Measurements from ENCODE around the gene ACOT13. TPM values are rescaled to one million over a fixed set of nuclear protein-coding genes. Genes with fewer than 3 reads are reported as not detected.
"Not testable (repeated sequence)": the region's sequence is repeated elsewhere in the genome, so short reads cannot be mapped to it uniquely, and the experiment has no call there.

Gene ACOT13
- total and polyA plus RNA-seq, 4 experiments from 2014 or later = 11.1 to 19.3 (median 14.9) TPM

GRCh38 chr6:24692003-24692402, 25.1 kb downstream of the ACOT13 start:
- ChIA-PET CTCF (ENCODE audit: partially characterized antibody) (interaction anchor here (0.7 to 3.1 kb wide), 3 partner anchors 15 to 112 kb away, joined by 3 to 25 read pairs (median 3); no protein-coding TSS in a partner anchor), POLR2A (ENCODE audit: partially characterized antibody) (interaction anchor here (1.2 kb wide), 1 partner anchor 25 kb away, joined by 3 read pairs; the partner anchor contains the start of genes ACOT13 and TDP2)
- Histone ChIP-seq H3K4me1 (ENCODE audit: insufficient read depth, low read length) (no peaks in the 10 kb centered on the region), H3K27ac (ENCODE audit: low read depth, low read length) (no peak overlapping the region), H3K36me3 (ENCODE audit: insufficient read depth, low read length) (no peaks in the 10 kb centered on the region), H3K9me3 (ENCODE audit: control insufficient read depth in 1 of 2, low read length in 2 of 2) (no peaks in the 10 kb centered on the region), H3K27me3 (ENCODE audit: insufficient read depth, low read length) (no peaks in the 10 kb centered on the region), H3K4me3 (ENCODE audit: low read length in 2 of 2) (no peak overlapping the region)
- H3K27ac Mint-ChIP-seq = peak overlapping the region in 1 of 7 donors; percentile 47
- DNase-seq = no peak
- no peaks in the 10 kb centered on the region for H3K27me3 Mint-ChIP-seq
- no peaks in the 10 kb centered on the region for H3K9me3 Mint-ChIP-seq
- peaks cover 4 to 10% (median 7%) of the 10 kb centered on the region in 4 donors for H3K4me1 Mint-ChIP-seq
- intact Hi-C loops (cut with micrococcal nuclease) = loop anchor here (10.0 kb wide), 1 partner anchor 197 kb away; the partner anchor contains the start of gene ALDH5A1
- H3K4me3 Mint-ChIP-seq = no peak overlapping the region
- H3K36me3 Mint-ChIP-seq = peaks cover 3 to 5% of the 10 kb centered on the region in 2 donors

DNA sequence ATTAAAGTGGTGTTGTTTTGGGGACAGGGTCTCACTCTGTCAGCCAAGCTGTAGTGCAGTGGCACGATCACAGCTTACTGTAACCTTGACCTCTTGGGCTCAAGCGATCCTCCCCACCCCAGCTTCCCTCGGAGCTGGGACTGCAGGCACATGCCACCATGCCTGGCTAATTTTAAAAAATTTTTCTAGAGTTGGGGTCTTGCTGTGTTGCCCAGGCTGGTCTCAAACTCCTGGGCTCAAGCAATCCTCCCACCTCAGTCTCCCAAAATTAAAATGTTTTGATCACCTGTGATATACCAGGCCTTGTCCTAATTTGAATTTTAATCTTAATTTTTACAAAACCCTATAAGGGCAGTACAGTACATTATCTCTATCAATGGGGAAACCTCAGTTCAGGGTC, 25.5 kb downstream of the ACOT13 start:
- no peak for DNase-seq
- Histone ChIP-seq H3K36me3 (ENCODE audit: insufficient read depth, low read length) (no peaks in the 10 kb centered on the region), H3K4me3 (ENCODE audit: low read length in 2 of 2) (no peak overlapping the region), H3K9me3 (ENCODE audit: control insufficient read depth in 1 of 2, low read length in 2 of 2) (no peaks in the 10 kb centered on the region), H3K27ac (ENCODE audit: low read depth, low read length) (no peak overlapping the region), H3K27me3 (ENCODE audit: insufficient read depth, low read length) (no peaks in the 10 kb centered on the region), H3K4me1 (ENCODE audit: insufficient read depth, low read length) (no peaks in the 10 kb centered on the region)
- POLR2A ChIA-PET (ENCODE audit: partially characterized antibody) = interaction anchor here (1.2 kb wide), 1 partner anchor 26 kb away, joined by 3 read pairs; the partner anchor contains the start of genes ACOT13 and TDP2
- no peak overlapping the region for H3K27ac Mint-ChIP-seq
- no peak overlapping the region for H3K4me3 Mint-ChIP-seq
- H3K36me3 Mint-ChIP-seq = peaks cover under 1 to 2% of the 10 kb centered on the region in 2 donors
- H3K9me3 Mint-ChIP-seq = no peaks in the 10 kb centered on the region
- intact Hi-C loops (cut with micrococcal nuclease) = loop anchor here (10.0 kb wide), 1 partner anchor 198 kb away; the partner anchor contains the start of gene ALDH5A1
- no peaks in the 10 kb centered on the region for H3K27me3 Mint-ChIP-seq
- H3K4me1 Mint-ChIP-seq = peaks cover 4 to 10% (median 7%) of the 10 kb centered on the region in 4 donors
- CTCF ChIA-PET (ENCODE audit: partially characterized antibody) = interaction anchor here (1.7 to 3.1 kb wide), 2 partner anchors 15 to 110 kb away, joined by 3 to 25 read pairs; no protein-coding TSS in a partner anchor

GRCh38 chr6:24692848-24693592, 26.1 kb downstream of the ACOT13 start:
- POLR2A ChIA-PET (ENCODE audit: partially characterized antibody) = no interaction called here
- Histone ChIP-seq H3K36me3 (ENCODE audit: insufficient read depth, low read length) (no peaks in the 10 kb centered on the region), H3K9me3 (ENCODE audit: control insufficient read depth in 1 of 2, low read length in 2 of 2) (no peaks in the 10 kb centered on the region), H3K4me3 (ENCODE audit: low read length in 2 of 2) (no peak overlapping the region), H3K27ac (ENCODE audit: low read depth, low read length) (no peak overlapping the region), H3K4me1 (ENCODE audit: insufficient read depth, low read length) (no peaks in the 10 kb centered on the region), H3K27me3 (ENCODE audit: insufficient read depth, low read length) (no peaks in the 10 kb centered on the region)
- H3K4me1 Mint-ChIP-seq = peaks cover 4 to 10% (median 7%) of the 10 kb centered on the region in 4 donors
- H3K36me3 Mint-ChIP-seq = no peaks in the 10 kb centered on the region
- no peaks in the 10 kb centered on the region for H3K9me3 Mint-ChIP-seq
- no peak overlapping the region for H3K27ac Mint-ChIP-seq
- intact Hi-C loops (cut with micrococcal nuclease) = loop anchor here (10.0 kb wide), 1 partner anchor 198 kb away; the partner anchor contains the start of gene ALDH5A1
- no peaks in the 10 kb centered on the region for H3K27me3 Mint-ChIP-seq
- DNase-seq = no peak
- CTCF ChIA-PET (ENCODE audit: partially characterized antibody) = interaction anchor here (1.7 to 3.1 kb wide), 2 partner anchors 16 to 110 kb away, joined by 3 to 25 read pairs; no protein-coding TSS in a partner anchor
- H3K4me3 Mint-ChIP-seq = no peak overlapping the region

- Mint-ChIP-seq H3K9me3 (no peaks in the 10 kb centered on the region), H3K4me1 (peaks cover 4 to 10% (median 7%) of the 10 kb centered on the region in 4 donors), H3K27me3 (no peaks in the 10 kb centered on the region), H3K27ac (peak overlapping the region in 1 of 7 donors; percentile 41), H3K4me3 (no peak overlapping the region), H3K36me3 (peaks cover 0 to 3% of the 10 kb centered on the region in 2 donors)
- Histone ChIP-seq H3K27ac (ENCODE audit: low read depth, low read length) (no peak overlapping the region), H3K27me3 (ENCODE audit: insufficient read depth, low read length) (no peaks in the 10 kb centered on the region), H3K4me1 (ENCODE audit: insufficient read depth, low read length) (no peaks in the 10 kb centered on the region), H3K9me3 (ENCODE audit: control insufficient read depth in 1 of 2, low read length in 2 of 2) (no peaks in the 10 kb centered on the region), H3K36me3 (ENCODE audit: insufficient read depth, low read length) (no peaks in the 10 kb centered on the region), H3K4me3 (ENCODE audit: low read length in 2 of 2) (no peak overlapping the region)
- intact Hi-C loops (cut with micrococcal nuclease) = loop anchor here (10.0 kb wide), 1 partner anchor 199 kb away; the partner anchor contains the start of gene ALDH5A1
- CTCF ChIA-PET (ENCODE audit: partially characterized antibody) = interaction anchor here (1.0 to 13.2 kb wide), 3 partner anchors 9 to 147 kb away, joined by 3 to 185 read pairs (median 3); no protein-coding TSS in a partner anchor
- POLR2A ChIA-PET (ENCODE audit: partially characterized antibody) = interaction anchor here (0.5 kb wide), 1 partner anchor 112 kb away, joined by 3 read pairs; no protein-coding TSS in a partner anchor
- no peak for DNase-seq
These were observed 27.3 kb downstream of the ACOT13 start for GRCh38 chr6:24694198-24694597.

GRCh38 chr6:24695635-24696034, 28.8 kb downstream of the ACOT13 start:
- H3K4me3 Mint-ChIP-seq; H3K27ac ChIP-seq (ENCODE audit: low read depth, low read length); H3K9me3 ChIP-seq (ENCODE audit: control insufficient read depth in 1 of 2, low read length in 2 of 2); H3K36me3 Mint-ChIP-seq; H3K27me3 ChIP-seq (ENCODE audit: insufficient read depth, low read length); H3K9me3 Mint-ChIP-seq; H3K4me1 ChIP-seq (ENCODE audit: insufficient read depth, low read length); POLR2A ChIA-PET (ENCODE audit: partially characterized antibody); H3K36me3 ChIP-seq (ENCODE audit: insufficient read depth, low read length); H3K27me3 Mint-ChIP-seq; H3K4me3 ChIP-seq (ENCODE audit: low read length in 2 of 2): not testable (repeated sequence)
- intact Hi-C loops (cut with micrococcal nuclease) = loop anchor here (1.0 to 10.0 kb wide), 3 partner anchors 112 to 322 kb away; partner anchors contain the start of gene ALDH5A1
- Mint-ChIP-seq H3K27ac (peak overlapping the region in 3 of 7 donors; percentile 2 to 79 (median 78)), H3K4me1 (peaks cover 6 to 12% (median 10%) of the 10 kb centered on the region in 4 donors)
- CTCF ChIA-PET (ENCODE audit: partially characterized antibody) = interaction anchor here (1.4 to 13.2 kb wide), 2 partner anchors 12 to 114 kb away, joined by 3 to 185 read pairs; no protein-coding TSS in a partner anchor
- DNase-seq = peak in 4 of 5 donors; percentile 47 to 60 (median 53)

DNA sequence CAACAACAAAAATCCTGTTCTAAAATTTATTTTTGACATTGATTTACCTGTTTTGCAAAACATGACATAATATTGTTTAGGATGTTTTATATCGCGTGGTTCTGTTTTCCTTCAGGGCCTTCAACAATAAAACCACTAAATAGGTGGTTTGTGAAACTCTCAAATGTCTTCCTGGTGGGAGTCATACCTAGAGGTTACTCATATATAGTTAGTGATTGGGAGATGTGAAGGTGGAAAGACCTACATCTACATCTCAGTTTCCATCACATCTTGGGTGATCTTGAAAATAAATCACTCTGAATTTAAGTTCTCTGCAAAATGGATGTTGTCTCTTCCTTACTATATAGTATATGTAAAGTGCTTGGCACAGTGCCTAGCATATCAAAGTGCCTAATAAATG, 29.2 kb downstream of the ACOT13 start:
- CTCF ChIA-PET (ENCODE audit: partially characterized antibody) = interaction anchor here (1.4 to 13.2 kb wide), 2 partner anchors 12 to 114 kb away, joined by 3 to 185 read pairs; no protein-coding TSS in a partner anchor
- H3K27ac ChIP-seq (ENCODE audit: low read depth, low read length) = no peak overlapping the region
- H3K9me3 ChIP-seq (ENCODE audit: control insufficient read depth in 1 of 2, low read length in 2 of 2) = no peaks in the 10 kb centered on the region
- Mint-ChIP-seq H3K27ac (peak overlapping the region in 2 of 7 donors; percentile 30 to 77), H3K27me3 (no peaks in the 10 kb centered on the region), H3K9me3 (no peaks in the 10 kb centered on the region), H3K36me3 (peaks cover 0 to 12% of the 10 kb centered on the region in 2 donors), H3K4me1 (peaks cover 6 to 15% (median 11%) of the 10 kb centered on the region in 4 donors), H3K4me3 (no peak overlapping the region)
- no peaks in the 10 kb centered on the region for H3K27me3 ChIP-seq (ENCODE audit: insufficient read depth, low read length)
- POLR2A ChIA-PET (ENCODE audit: partially characterized antibody) = no interaction called here
- H3K4me3 ChIP-seq (ENCODE audit: low read length in 2 of 2) = no peak overlapping the region
- DNase-seq = no peak
- peaks cover 1% of the 10 kb centered on the region for H3K36me3 ChIP-seq (ENCODE audit: insufficient read depth, low read length)
- intact Hi-C loops (cut with micrococcal nuclease) = loop anchor here (5.0 to 10.0 kb wide), 2 partner anchors 201 to 321 kb away; partner anchors contain the start of gene ALDH5A1
- H3K4me1 ChIP-seq (ENCODE audit: insufficient read depth, low read length) = no peaks in the 10 kb centered on the region
